HG03066 (cell line): Measurements from ENCODE around the gene PRPF6.

Source experiments
- ATAC-seq: cut with Tn5 transposase; IDR thresholded peaks from one replicate; pipeline ENCODE4 v1.9.1; 2021; ENCODE audit warnings: low read depth; ENCODE audit not compliant: unreplicated experiment

Gene PRPF6

GRCh38 chr20:64057628-64058498 is 76.9 kb downstream of the PRPF6 start:
- no peak for ATAC-seq

GRCh38 chr20:64058536-64058935 is 77.6 kb downstream of the PRPF6 start:
- no peak for ATAC-seq

- no peak for ATAC-seq
Measured at GRCh38 chr20:64062276-64062595, 81.3 kb downstream of the PRPF6 start.

- peak; percentile 71 for ATAC-seq
Measured at GRCh38 chr20:64062596-64063388, 81.9 kb downstream of the PRPF6 start, which contains the start of gene TCEA2. TSS of gene TCEA2 (plus strand) at chr20:64063198. CDS start at chr20:64063313, 115 bp downstream.

- no peak for ATAC-seq
Measured at GRCh38 chr20:64063389-64064144, 82.6 kb downstream of the PRPF6 start.

GRCh38 chr20:64064145-64064698 is 83.3 kb downstream of the PRPF6 start:
- no peak for ATAC-seq

GRCh38 chr20:64065062-64065973 is 84.4 kb downstream of the PRPF6 start:
- no peak for ATAC-seq

GRCh38 chr20:64065974-64066343 is 85.0 kb downstream of the PRPF6 start:
- ATAC-seq, result no peak

- no peak for ATAC-seq
Measured at GRCh38 chr20:64067005-64067632, 86.2 kb downstream of the PRPF6 start.

- ATAC-seq, result no peak
Measured at GRCh38 chr20:64067733-64068307, 86.9 kb downstream of the PRPF6 start.

- ATAC-seq, result no peak
Measured at GRCh38 chr20:64068386-64069208, 87.7 kb downstream of the PRPF6 start.

- ATAC-seq, result no peak
Measured at GRCh38 chr20:64069209-64069613, 88.3 kb downstream of the PRPF6 start.

- no peak for ATAC-seq
Measured at GRCh38 chr20:64069614-64070243, 88.8 kb downstream of the PRPF6 start.

- ATAC-seq, result no peak
Measured at GRCh38 chr20:64070244-64070993, 89.5 kb downstream of the PRPF6 start.

GRCh38 chr20:64071341-64072332 is 90.7 kb downstream of the PRPF6 start:
- no peak for ATAC-seq
